Stimulated activated CD8-positive, alpha-beta memory T cell treated with anti-CD3 and anti-CD28 coated beads, Interleukin-12 subunit alpha, Interleukin-12 subunit beta, amount 100 ng/mL, for 24 hours (primary cell): ENCODE results near the gene C12orf42.

ENCODE experiments used
- DNase-seq: peaks from one replicate; pipeline ENCODE4 v3.0.0-alpha.2; 2020; ENCODE audit errors: extremely low read depth

C12orf42 gene

DNA sequence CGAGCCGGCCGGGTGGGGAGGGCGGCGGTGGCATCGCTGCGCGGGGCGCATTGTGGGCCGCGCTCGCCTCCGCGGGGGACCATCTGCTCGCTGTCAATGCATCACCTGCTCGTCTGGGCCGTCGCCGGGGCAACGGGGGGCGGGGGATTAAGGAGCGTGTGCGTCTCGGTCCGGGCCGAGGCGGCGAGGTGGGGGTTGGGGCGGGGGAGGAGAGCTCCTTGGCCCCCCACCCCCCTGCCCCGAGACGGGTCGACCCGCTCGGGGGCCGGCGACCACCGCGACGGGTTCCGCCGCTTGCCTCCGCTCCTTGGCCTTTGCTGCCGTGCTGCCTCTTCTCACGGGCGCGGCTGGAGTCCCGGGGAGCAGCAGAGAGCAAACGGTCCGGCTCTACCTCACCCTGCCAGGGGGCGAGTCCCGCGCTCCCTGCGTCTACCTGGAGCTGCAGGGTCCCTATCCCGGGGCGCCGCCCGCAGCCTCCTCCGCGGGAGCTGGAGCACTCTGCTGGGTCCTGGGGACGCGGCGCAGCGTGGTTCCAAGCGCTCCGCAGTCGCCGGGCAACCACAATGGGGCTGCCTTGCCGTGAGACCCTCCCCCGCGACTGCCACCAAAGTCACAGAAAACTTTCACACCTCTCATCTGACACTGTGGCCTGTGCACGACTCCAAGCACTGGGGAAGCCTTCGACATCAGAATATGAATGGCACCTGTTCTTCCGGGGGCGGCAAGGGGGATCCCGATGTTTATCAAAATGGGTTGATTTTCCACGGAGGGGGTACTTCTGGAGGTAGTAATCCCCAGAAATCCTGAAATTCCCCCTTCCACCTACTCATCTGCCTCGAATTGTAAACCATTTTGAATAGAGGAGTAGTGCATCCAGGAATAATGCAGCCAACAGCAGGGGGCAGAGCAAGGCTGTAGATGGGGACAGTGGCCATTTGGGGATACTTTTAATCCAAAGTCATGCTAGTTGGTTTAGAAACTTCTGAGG is at the start of gene C12orf42:
Gene C12orf42 (minus strand): TSS at position 500 of the 988 bp plus-strand sequence. CDS start 17,542 bp downstream, outside the sequence.
- DNase-seq, result no peak

DNA sequence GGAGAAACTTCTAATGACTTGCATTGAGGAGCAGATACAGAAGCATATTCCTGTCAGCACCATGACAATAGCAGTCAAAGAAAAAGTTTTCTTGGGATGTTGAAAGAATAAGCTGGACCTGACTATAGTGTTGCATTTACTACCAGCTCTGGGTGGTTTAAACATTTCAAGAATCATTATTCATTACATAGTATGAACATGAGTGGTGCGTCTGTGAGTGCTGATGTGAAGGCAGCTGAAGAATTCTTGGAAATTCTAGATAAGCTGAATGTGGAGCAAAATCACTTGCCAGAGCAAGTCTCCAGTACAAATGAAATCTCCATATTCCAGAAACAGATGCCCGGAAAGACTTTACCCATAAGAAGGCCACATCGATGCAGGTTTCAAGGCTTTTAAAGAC is 46.3 kb upstream of the C12orf42 start:
- DNase-seq, result no peak

DNA sequence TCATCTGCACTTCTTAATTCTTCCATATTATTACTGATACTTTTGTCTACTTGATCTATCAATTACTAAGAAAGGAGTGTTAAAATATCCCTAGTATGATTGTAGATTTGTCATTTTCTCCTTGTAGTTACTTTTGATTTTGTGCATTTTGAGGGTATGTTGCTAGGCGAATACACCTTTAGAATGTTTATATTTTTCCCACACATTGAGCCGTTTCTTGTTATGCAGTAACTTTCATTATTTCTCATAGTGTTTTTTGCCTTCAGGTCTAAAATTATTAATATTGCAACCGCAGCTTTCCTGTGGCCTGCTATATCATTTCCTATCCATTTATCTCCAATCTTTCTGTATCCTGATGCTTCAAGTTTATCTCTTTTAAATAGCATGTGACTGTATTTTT is 44.6 kb upstream of the C12orf42 start:
- DNase-seq, result no peak

DNA sequence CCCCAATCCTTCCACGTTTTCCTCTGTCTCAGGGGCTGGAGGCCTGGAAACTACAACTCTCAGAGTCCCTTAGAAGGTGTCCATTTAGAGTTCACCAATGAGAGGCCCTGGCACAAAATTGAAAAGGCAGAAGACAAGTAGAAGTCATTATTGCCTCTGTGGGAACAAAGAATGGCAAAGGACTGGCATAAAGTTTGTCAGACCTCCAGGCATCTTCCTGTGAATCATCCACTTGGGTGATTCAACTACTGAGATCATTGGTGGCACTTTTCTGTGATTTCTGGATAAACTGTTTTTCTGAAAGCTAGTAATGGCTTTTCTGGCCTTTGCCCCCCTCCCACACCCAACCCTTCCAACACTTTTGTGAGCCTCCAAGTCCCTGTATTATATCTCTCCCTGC is 42.6 kb upstream of the C12orf42 start:
- no peak for DNase-seq

DNA sequence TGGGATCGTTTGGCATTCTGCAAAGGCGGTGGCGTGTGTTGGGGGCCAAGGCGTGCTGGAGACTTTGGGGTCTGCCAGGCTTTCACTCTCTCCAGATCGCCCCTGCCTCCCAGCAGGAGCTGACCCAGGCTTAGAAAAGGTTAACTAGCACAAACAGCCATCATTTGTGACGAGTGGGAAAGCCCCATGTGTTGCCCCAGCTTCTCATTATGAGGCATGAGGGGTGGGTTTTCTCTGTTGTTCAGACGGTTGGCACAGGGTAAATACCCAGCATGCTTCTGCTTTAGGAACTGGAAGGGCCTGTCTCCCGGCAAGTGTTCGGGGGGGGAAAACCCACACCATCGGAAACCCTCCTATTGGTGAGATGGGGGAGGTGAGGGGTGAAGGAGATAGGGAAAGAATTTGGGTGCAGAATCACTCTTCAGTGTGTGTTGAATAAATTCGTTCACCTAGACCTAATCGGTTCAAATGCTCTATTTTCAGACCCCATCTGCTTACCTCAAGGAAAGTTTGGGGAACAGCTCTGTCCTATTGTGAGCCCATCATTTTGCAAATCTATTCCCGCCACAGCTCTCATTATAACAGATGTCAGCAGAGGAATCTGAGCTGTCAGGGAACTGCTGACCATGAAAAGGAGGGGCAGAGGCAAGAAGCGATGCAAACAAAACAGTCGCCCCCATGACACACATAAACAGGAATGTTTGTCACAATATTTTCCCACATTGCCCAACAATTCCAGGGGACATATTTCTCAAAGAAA is 34.7 kb upstream of the C12orf42 start:
- DNase-seq, result no peak

DNA sequence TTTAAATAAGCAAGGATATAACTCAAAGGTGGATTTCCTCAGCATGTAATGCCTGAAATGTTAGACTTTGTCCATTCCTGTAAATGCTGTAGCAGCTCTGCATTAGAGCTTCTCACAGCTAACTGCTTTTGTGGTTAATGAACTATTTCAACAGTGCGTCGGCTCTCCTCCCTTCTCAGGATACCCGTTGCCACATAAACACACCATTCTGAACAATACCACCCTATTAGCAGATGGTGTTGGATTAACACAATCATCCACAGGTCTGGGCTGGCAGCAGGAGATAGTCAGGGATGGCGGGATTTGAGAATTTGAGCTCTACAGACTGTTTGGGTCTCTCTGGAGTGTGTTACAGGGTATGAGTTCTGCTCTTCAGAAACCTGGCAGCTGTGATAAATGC is 33.5 kb upstream of the C12orf42 start:
- DNase-seq, result no peak

DNA sequence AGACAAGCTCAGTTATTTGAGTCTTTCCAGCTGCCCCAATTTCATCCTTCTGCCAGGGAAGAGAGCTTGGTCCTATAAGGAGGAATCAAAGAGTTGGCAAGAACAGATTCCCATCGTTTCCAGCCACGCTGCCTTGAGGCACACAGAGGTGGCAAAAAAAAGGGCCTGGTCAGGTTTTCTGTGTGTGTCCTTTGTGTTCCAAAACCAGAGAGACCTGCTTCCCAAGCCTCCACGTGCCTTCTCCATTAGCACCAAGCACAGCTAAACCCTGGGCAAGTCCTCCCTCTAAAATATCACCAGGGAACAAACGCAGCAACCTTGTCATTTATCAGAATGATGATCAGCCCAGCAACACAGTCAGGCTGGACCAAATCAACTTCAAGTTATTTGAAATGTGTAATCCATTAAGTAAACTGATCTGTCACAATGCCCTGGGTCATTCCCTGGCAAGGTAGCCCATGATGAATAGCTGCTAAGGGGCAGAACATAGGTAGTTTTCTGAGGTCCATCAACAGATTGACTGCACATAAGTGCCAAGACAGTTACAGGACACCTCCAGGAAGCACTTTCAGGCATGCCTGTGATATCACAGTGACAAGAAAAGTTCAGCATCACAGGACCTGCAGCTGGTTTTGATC is 28.6 kb upstream of the C12orf42 start:
- DNase-seq, result no peak

DNA sequence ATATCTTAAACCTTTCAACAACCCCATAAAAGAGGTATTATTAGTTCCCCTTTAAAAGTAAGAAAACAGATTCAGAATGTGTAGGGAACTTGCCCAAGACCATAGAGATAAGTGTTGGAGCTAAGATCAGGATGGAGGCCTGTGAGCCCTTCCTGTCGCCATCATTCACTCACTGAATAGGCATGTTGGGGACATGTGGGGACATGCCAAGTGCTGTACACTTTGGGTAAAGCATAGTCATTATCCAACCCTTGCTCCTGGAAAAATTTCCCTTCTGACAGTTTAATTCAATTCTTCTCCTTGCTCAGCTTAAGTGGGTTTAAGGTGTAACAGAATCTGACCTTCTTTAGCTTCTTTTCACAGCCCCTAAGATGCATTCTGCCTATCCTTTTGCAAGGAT is 28.0 kb upstream of the C12orf42 start:
- no peak for DNase-seq

DNA sequence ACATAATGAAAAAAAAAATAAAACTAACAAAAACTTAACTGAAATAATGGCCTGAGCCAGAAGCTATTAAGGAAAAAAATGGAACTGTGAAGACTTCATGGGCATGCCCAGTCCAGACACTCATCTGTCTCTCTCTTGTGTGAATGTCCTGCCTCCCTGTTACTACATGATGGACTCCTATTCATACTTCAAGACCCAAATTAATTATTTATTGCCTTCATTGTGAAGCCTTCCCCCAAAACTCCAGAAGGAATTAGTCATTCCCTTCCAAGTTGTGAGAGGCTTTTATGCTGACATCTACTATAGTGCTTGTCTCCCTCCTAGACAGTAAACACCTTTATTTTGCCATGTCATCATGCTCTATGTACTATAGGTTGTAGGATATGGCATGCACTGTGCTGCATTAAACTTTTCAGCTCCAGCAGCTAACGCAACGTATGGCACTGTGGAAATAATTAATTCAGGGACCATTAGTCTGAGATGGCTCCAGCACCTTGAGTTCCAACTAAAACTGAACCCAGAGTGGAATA is 25.0 kb upstream of the C12orf42 start:
- no peak for DNase-seq

DNA sequence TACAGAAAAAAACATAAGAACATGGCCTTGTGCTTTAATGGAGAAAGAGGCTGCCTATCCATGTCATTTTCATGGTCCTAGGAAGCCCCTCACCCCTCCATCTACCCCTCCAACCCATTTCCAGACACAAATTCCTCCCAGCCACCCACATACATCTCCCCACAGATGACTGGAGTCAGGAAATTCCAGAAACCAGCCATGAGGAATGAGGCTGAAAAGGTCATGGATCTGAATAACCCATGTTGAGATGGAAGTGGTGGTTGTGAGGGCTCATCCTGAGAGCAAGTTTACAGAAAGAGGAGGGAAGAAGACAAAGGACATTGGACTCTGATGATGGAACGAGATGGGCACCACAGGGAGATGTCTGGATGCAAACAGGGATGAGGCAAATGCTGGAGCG is 23.9 kb upstream of the C12orf42 start:
- no peak for DNase-seq

DNA sequence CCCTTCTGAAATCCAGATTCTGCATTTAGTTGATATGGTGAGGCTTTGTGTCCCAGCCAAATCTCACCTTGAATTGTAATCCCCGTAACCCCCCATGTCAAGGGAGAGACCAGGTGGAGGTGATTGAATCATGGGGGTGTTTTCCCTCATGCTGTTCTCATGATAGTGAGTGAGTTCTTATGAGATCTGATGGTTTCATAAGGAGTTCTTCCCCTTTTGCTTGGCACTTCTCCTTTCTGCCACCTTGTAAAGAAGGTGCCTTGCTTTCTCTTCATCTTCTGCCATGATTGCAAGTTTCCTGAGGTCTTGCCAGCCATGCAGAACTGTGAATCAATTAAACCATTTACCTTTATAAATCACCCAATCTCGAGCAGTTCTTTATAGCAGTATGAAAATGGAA is 23.1 kb upstream of the C12orf42 start:
- no peak for DNase-seq

DNA sequence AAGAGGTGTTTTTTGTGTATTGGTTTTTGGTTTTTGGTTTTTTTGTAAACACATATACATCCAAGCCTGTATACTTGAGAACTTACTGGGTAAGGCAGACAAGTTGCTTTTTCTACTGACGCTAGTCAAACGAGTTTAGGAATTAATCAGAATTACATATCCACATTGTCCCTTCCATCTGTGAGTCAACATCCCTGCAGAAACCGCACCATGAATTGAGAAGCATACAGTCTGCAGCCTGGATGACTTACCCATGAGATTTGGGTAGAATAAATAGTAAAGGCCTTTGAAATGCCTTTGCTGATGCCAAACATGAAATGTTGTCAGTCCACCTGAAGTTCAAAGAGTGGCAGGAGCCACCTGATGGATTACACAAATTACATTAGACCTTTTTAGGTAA is 21.4 kb upstream of the C12orf42 start:
- no peak for DNase-seq

DNA sequence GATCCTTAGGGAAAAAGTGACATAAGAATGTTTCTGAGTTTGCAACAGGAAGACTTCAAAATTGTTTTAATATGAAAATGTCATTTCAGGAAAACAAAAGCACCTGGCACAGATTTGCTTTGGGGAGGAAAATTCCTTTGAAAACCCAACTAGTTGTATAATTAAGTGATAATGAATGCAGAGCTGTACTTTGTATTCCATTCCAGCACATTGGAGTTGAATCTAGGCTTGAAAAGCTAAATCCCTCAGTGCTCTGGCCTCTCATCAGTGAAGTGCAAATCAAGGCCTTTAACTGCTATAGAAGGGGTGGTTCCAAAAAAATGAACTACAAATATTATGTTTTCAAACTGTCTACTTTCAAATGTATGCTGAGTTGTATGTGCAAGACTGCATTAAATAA is 19.6 kb upstream of the C12orf42 start:
- no peak for DNase-seq

DNA sequence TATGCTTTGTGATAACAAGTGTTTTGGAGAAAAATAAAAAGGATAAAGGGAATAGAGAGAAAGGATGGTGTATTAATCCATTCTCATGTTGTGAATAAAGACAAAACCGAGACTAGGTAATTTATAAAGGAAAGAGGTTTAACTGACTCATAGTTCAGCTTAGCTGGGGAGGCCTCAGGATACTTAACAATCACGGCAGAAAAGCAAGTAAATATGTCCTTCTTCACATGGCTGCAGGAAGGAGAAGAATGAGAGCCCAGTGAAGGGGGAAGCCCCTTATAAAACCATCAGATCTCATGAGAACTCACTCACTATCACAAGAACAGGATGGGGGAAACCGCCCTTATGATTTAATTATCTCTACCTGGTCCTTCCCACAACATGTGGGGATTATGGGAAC is 18.1 kb upstream of the C12orf42 start:
- no peak for DNase-seq

DNA sequence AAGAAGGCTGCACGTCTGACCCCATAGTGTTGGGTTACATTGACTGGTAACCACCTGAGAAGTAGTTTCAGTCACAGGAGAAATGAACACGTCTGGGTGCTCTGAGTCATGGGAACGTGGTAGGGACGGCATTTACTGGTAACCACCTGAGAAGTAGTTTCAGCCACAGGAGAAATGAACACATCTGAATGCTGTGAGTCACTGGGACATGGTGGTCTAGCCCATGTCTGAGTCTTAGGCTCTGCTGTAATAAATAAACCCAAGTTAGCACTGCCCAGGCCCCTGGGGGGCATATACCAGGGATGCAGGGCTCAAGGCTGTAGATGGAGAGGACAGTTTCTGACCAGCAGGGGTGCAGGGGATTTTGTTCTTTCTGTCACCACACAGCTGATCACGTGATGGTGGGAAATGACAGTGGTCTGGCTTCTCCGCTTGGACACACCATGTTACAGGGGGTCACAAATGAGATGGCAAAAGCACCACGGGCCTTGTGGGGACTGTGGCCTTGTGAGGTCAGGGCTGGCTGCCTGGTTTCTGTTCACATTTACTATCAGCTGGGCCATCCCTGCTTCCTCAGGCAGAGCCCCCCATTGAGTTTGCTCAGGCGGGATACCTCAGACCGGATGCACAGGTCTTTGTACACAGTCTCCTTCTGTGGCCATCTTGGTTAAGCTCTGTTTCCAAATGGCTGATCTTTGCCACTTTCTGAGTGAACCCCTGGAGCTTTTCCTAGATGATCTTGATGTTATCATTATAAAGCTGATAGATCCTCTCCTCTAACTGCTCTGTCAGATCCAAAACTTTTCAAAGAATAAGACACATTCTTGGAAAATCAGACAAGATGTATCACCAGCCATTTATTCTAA is 9.8 kb upstream of the C12orf42 start:
- DNase-seq, result no peak

DNA sequence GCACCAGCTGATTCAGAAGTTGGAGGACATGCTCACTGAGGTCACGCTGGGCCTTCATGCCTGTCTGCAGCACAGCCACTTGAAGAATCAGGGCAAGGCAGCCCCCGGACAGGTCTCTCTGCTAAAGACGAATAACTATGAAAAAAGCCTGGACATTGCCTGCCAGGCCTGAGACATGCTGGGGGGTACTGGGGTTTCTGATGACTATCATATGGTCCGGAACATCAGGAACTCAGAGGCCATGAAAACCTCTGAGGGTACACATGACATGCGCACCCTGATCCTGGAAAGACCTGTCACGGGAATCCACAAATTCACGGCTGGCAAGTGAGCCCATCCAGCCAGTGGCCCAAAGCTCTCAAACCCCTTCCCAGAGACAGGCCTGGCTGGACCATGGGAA is 8.8 kb upstream of the C12orf42 start:
- DNase-seq, result no peak

DNA sequence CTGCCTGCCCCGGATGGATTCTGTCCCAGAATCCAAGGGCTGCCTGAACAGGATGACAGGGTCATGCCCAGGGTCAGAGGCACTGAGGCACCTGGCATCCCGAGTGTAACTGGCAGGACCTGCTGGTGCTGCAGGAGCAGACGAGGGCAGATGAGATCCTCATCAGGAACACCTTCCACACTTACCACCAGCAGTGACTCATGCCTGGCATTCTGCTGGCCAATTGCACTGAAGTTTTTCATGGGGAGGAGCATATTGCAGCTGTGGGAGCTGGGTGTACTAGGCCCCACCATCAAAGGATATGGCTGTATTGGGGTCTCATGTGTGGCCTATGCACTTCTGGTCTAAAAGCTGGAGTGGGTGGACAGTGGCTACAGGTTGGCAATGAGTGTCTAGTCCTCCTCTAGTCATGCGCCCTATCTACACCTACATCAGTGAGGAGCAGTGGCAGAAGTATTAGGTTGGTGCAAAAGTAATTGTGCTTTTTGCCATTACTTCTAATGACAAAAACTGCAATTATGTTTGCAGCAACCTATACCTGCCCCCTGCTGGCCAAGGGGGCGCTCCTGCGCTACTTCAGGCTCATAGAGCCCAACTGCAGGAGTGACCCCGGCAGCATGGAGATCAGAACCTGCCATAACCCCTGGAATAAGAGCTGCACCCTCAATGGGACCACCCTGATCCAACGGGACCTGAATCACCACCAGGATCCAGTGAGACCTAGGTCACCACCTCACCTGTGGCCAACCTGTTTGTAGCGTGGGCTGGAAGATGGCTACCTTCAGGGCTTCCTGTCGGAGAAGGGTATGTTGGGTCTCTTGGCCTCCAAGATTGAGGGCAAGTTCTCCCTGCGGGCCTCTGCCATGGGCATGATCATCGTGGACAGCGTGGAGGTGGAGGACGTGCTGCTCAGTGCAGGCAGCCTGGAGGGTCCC is 8.0 kb upstream of the C12orf42 start:
- no peak for DNase-seq

DNA sequence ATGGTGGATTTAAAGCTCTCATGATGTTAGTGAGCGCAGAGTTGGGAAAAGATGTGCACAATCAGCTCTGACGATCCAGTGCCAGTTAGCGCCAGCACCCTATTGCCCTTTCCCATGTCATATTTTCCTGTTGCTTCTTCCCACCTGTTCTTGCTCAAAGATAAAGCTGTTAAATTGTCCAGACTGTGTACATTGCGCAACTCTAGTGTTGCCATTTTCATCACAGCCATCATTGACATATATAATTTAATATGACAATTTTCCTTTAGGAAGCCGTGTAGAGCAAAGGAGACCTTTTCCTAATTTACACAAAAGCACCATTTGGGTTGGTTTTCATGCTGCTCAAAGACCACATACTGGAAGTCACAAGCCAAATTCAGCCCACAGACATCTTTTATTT is 5.7 kb upstream of the C12orf42 start:
- no peak for DNase-seq

DNA sequence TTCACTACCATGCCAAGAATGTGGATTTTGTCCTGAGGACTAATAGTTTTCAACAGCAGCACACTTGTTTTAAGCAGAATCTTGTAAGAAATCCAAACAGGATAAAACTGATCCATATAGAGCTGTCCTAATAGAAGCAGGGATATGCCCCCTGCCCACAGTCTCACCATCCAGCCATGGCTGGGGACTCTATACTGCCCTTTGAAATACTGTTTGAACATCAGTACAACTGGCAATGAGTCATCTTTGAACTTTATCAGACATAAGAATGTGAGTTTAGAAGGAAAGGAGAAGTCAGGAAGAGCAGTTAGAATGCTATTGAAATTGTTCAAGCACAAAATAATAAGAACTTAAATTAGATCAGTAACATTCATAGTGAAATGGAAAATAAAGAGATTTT is 3.8 kb upstream of the C12orf42 start:
- DNase-seq, result no peak

DNA sequence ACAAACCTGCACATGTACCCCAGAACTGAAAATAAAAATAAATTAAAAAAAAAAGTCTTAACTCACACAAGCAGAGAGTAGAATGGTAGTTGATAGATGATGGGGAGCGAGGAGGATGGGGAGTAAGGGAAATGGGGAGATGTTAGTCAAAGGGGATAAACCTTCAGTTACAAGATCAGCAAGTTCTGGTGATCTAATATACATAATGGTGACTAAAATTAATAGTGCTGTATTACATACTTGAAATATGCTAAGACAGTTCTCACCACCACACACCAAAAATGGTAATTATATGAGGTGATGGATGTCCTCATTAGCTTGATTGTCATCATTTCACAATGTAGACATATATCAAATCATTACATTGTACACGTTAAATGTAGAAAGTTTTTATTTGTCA is 3.2 kb upstream of the C12orf42 start:
- no peak for DNase-seq
